ENCODE results near the gene PODNL1.

Gene PODNL1

DNA sequence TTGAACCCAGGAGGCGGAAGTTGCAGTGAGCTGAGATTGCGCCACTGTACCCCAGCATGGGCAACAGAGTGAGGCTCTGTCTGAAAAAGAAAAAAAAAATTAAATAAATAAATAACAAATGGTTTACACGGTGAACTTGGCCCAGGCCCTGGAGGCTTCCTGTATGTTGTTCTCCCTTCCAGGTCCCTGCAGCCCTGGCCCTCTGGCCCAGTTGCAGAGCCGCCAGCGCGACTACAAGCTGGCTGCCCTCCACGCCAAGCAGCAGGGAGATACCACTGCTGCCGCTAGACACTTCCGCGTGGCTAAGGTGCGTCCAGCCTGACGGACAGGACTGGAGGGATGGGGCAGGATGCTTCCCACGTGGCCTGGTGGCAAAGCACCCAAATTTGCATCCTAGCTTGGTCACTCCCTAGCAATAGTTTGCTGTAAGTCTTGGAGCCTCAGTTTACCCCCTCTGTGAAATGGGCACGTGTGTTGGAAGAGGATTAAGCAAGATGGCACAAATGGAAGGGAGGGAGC is 20.3 kb downstream of the PODNL1 start:
- no peak for DNase-seq
- TF ChIP-seq POLR2A (IDR thresholded peaks at IDR 0.05; ENCODE audit: low read length) (no peak), GATA1 (IDR thresholded peaks at IDR 0.05; ENCODE audit: low read depth, low read length) (no peak)

DNA sequence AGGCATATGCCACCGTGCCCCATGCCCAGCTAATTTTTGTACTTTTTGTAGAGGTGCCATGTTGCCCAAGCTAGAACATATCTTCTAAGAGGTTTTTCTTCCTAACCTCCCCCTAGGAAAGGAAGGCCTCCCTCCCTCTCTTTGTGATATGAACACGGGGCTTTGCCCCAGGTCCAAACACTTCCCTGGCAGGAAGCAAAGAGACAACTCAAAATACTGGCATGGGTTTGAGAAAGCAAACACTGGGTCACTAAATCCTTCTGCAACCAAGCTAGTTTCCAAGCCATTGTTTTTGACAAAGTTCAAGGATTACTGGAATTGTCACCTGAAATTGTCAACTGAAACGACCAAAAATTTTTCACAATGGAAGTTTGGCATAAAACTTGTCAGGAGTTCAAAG is 23.4 kb downstream of the PODNL1 start:
- TF ChIP-seq GATA1 (IDR thresholded peaks at IDR 0.05; ENCODE audit: low read depth, low read length) (no peak), POLR2A (IDR thresholded peaks at IDR 0.05; ENCODE audit: low read length) (no peak)
- no peak for DNase-seq

- TF ChIP-seq POLR2A (IDR thresholded peaks at IDR 0.05; ENCODE audit: low read length) (no peak), GATA1 (IDR thresholded peaks at IDR 0.05; ENCODE audit: low read depth, low read length) (no peak)
- DNase-seq, result no peak
These were observed 24.9 kb downstream of the PODNL1 start for GRCh38 chr19:13913352-13913751.

GRCh38 chr19:13909430-13909829 is 28.8 kb downstream of the PODNL1 start:
- TF ChIP-seq GATA1 (IDR thresholded peaks at IDR 0.05; ENCODE audit: low read depth, low read length) (no peak), POLR2A (IDR thresholded peaks at IDR 0.05; ENCODE audit: low read length) (no peak)
- no peak for DNase-seq

- TF ChIP-seq GATA1 (IDR thresholded peaks at IDR 0.05; ENCODE audit: low read depth, low read length), result no peak
- no peak for TF ChIP-seq POLR2A (IDR thresholded peaks at IDR 0.05; ENCODE audit: low read length)
- no peak for DNase-seq
These were observed 29.5 kb downstream of the PODNL1 start for GRCh38 chr19:13908674-13909073.

- TF ChIP-seq GATA1 (IDR thresholded peaks at IDR 0.05; ENCODE audit: low read depth, low read length) (no peak), POLR2A (IDR thresholded peaks at IDR 0.05; ENCODE audit: low read length) (no peak)
- DNase-seq, result no peak
These were observed 31.3 kb downstream of the PODNL1 start for GRCh38 chr19:13906910-13907309.

DNA sequence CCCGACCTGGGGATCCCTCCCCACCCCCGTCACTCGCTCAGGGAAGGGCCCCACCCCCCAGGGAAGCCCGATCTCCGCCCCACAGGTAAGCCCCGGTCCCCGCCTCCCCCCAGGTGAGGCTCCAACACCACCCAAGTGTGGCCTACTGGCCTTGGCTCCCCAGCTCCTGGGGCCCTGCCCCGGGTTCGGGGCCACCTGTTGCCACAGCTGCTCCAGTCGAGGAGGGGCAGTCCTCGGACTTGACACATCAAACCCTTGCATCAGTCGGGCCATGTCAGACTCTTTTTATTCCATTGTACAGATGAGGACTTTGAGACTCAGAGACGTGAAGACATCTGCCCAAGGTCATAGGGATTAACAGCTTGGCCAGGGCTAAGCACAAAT is 31.7 kb downstream of the PODNL1 start:
- no peak for TF ChIP-seq POLR2A (IDR thresholded peaks at IDR 0.05; ENCODE audit: low read length)
- TF ChIP-seq GATA1 (IDR thresholded peaks at IDR 0.05; ENCODE audit: low read depth, low read length), result no peak
- DNase-seq, result peak; percentile 53 to 66

- TF ChIP-seq POLR2A (IDR thresholded peaks at IDR 0.05; ENCODE audit: low read length) (peak; percentile 66), GATA1 (IDR thresholded peaks at IDR 0.05; ENCODE audit: low read depth, low read length) (no peak)
- DNase-seq, result peak; percentile 95 to 96
These were observed 32.3 kb downstream of the PODNL1 start, which contains the start of the genes BRME1 and CC2D1A for GRCh38 chr19:13905634-13906520. BRME1 (minus strand) TSS chr19:13906117; CDS start chr19:13904892, 1,225 bp downstream. CC2D1A (plus strand) TSS chr19:13906201; CDS start chr19:13906442, 241 bp downstream.

GRCh38 chr19:13902993-13903555 is 35.1 kb downstream of the PODNL1 start:
- peak; percentile 47 to 52 for DNase-seq
- TF ChIP-seq GATA1 (IDR thresholded peaks at IDR 0.05; ENCODE audit: low read depth, low read length) (no peak), POLR2A (IDR thresholded peaks at IDR 0.05; ENCODE audit: low read length) (no peak)

DNA sequence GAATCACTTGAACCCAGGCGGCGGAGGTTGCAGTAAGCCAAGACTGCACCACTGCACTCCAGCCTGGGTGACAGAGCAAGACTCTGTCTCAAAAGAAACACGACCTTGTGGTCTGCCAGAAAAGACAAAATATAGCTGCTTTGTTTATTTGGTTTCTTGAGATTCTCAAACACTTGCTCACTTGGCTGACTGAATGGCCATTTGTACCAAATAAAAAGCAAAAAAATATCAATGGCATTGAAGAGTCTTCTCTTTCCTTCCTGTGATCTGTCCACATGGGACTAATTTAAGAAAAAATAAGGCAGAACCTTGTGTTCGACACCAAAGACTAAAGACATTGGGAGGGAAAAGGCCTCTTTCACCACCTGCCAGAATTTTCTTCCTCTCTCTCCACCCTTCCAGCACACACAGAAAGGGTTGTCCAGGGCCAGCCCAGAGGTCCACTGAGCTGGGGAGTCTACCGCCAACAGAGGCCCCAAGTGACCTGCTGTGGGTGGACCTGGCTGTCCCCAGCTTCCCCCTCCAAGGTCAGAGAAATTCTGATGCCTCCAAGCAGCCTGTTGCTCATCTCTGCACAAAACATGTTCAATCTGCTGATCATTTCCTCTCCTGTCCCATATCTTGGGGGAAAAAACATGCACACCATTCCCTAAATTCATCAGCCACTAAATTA is 38.2 kb downstream of the PODNL1 start:
- peak in 1 of 2 experiments; percentile 19 for DNase-seq
- TF ChIP-seq POLR2A (IDR thresholded peaks at IDR 0.05; ENCODE audit: low read length), result no peak
- TF ChIP-seq GATA1 (IDR thresholded peaks at IDR 0.05; ENCODE audit: low read depth, low read length), result no peak

DNA sequence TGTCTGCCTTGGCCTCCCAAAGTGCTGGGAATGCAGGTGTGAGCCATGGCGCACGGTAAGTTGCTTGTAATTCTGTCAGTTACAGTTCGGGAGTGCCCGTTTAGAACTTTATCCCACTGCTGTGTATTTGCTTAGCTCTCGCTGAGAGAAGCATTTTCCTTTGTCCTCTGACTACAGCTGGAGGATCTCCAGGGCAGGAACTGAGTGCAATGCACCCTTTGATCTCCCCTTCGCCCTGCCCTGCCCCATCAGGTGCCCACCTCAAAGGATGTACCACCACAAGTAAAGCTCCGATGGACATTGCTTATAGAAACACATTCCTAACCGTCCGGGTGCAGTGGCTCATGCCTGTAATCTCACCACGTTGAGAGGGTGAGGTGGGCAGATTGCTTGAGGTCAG is 38.8 kb downstream of the PODNL1 start:
- TF ChIP-seq POLR2A (IDR thresholded peaks at IDR 0.05; ENCODE audit: low read length) (no peak), GATA1 (IDR thresholded peaks at IDR 0.05; ENCODE audit: low read depth, low read length) (no peak)
- DNase-seq, result no peak

DNA sequence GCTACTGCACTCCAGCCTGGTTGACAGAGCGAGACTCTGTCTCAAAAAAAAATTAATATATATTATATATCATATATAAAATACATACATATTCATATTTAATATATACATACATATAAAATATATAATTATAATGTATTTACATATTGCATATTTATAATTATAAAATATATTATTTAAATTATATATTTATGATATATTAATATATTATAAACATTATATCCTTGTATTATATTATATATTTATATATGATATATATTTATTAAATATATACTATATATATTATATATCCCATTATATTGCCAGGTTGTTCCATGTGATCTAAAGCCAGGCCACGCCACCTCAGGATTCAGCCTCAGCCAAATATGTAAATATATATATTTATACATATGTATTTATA is 42.0 kb downstream of the PODNL1 start:
- TF ChIP-seq POLR2A (IDR thresholded peaks at IDR 0.05; ENCODE audit: low read length) (no peak), GATA1 (IDR thresholded peaks at IDR 0.05; ENCODE audit: low read depth, low read length) (no peak)
- no peak for DNase-seq

- TF ChIP-seq POLR2A (IDR thresholded peaks at IDR 0.05; ENCODE audit: low read length), result no peak
- no peak for TF ChIP-seq GATA1 (IDR thresholded peaks at IDR 0.05; ENCODE audit: low read depth, low read length)
- no peak for DNase-seq
These were observed 43.7 kb downstream of the PODNL1 start for GRCh38 chr19:13894552-13894951.

DNA sequence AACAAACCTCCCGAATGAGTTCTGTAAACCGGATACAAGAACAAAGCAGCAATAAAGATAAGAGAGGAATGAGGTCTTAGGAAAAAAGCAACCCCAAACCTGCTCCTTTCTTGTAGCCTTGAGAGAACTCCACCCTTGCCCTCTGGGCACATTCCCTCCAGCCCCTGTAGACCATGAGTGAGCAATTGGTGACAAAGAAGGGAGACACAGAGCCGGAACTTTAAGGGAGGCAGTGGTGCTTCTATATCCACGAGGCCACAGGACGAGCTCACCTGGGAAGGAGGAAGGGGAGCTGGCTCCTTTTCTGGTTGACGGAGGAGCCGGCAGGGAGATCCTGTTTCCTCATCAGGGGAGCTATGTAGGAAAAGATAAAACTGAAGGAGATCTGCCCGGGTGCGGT is 45.3 kb downstream of the PODNL1 start:
- DNase-seq, result no peak
- TF ChIP-seq GATA1 (IDR thresholded peaks at IDR 0.05; ENCODE audit: low read depth, low read length) (no peak), POLR2A (IDR thresholded peaks at IDR 0.05; ENCODE audit: low read length) (no peak)
